Mesothelial cell of epicardium (in vitro differentiated cells): Measurements from ENCODE around the gene SORL1. TPM values are rescaled to one million over a fixed set of nuclear protein-coding genes. Genes with fewer than 3 reads are reported as not detected.
"Not testable (repeated sequence)": the region's sequence is repeated elsewhere in the genome, so short reads cannot be mapped to it uniquely, and the experiment has no call there.

Source experiments
- DNase-seq, 2 experiments: peaks; one replicate each; pipeline ENCODE4 v3.0.0; 2021; ENCODE audit warnings: low spot score in 2 of 2; ENCODE audit not compliant: unreplicated experiment in 2 of 2
- H3K27ac Mint-ChIP-seq: 2 replicates; pipeline ENCODE4 v1.8.0; 2021; ENCODE audit warnings: mixed read lengths
- H3K27me3 Mint-ChIP-seq: 2 replicates; pipeline ENCODE4 v1.8.0; 2021; ENCODE audit warnings: low read depth, mixed read lengths
- H3K36me3 Mint-ChIP-seq: 2 replicates; pipeline ENCODE4 v1.8.0; 2021; ENCODE audit warnings: mixed read lengths
- H3K4me1 Mint-ChIP-seq: 2 replicates; pipeline ENCODE4 v1.8.0; 2021; ENCODE audit warnings: mixed read lengths
- H3K4me3 Mint-ChIP-seq: 2 replicates; pipeline ENCODE4 v1.8.0; 2021; ENCODE audit warnings: mild to moderate bottlenecking, moderate library complexity, mixed read lengths
- H3K9me3 Mint-ChIP-seq: 2 replicates; pipeline ENCODE4 v1.8.0; 2021; ENCODE audit warnings: mixed read lengths
- total RNA-seq: library from RNA; stranded (reverse); gene quantifications from 3 replicates; pipeline ENCODE4 v1.2.1, GENCODE V29; 2021
- TF ChIP-seq, protein P1 (sequence below): fragments of 200-600 bp; sonication (generic); IDR thresholded peaks from one replicate; pipeline ENCODE4 v1.5.0; 2021; ENCODE audit warnings: antibody characterized with exemption; ENCODE audit not compliant: unreplicated experiment

SORL1 gene
- total RNA-seq, 1 donor from 2014 or later = 32.8 TPM

DNA sequence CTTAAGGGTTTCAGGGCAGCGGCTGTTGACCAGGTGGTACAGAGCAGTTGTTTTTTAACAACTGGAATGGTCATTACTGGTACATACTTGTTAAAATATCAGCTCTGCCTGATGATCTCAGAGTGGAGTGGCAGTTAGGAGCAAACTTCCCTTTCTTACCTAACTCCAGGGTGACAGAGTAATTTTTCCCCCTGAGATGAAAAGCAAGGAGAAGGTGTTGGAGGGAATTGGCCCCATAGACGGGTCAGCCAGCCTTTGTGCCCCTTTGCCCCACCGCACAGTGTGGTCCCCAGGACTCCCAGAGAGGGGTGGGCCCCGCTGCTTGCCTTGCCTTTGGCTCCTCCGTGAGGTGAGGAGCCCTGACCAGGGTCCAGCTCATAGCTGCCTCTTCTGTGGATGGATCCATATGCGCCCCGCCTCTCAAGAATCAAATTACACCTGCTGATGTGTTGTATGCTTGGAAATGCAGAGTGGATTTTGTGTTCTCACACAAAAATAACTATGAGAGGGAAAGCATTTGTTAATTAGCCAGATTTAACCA, 27.7 kb downstream of the SORL1 start:
- H3K4me3 Mint-ChIP-seq = no peak overlapping the region
- DNase-seq = no peak
- peaks cover 21% of the 10 kb centered on the region for H3K4me1 Mint-ChIP-seq

DNA sequence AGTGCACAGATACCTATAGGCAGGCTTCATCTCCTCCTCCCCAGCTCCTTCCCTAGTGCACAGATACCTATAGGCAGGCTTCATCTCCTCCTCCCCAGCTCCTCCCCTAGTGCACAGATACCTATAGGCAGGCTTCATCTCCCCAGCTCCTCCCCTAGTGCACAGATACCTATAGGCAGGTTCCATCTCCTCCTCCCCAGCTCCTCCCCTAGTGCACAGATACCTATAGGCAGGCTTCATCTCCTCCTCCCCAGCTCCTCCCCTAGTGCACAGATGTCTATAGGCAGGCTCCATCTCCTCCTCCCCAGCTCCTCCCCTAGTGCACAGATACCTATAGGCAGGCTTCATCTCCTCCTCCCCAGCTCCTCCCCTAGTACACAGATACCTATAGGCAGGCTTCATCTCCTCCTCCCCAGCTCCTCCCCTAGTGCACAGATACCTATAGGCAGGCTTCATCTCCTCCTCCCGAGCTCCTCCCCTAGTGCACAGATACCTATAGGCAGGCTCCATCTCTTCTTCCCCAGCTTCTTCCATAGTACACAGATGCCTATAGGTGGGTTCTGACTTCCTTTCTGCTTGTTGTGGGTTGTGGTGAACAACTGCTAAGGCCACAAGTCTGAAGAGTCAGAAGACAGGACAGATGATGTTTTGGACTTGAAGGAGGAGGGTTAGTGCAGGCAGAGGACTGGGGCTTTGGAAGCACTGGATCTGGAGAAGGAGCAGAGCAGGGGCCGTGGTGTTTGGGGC, 29.5 kb downstream of the SORL1 start:
- H3K27me3 Mint-ChIP-seq, H3K9me3 Mint-ChIP-seq, DNase-seq, H3K36me3 Mint-ChIP-seq, H3K4me3 Mint-ChIP-seq, H3K27ac Mint-ChIP-seq: not testable (repeated sequence)
- H3K4me1 Mint-ChIP-seq = peaks cover 21% of the 10 kb centered on the region

More for the DNA sequence above, 27.7 kb downstream of the SORL1 start:
- Mint-ChIP-seq H3K27me3 (no peaks in the 10 kb centered on the region), H3K36me3 (no peaks in the 10 kb centered on the region), H3K27ac (no peak overlapping the region), H3K9me3 (no peaks in the 10 kb centered on the region)
- TF ChIP-seq, protein P1, sequence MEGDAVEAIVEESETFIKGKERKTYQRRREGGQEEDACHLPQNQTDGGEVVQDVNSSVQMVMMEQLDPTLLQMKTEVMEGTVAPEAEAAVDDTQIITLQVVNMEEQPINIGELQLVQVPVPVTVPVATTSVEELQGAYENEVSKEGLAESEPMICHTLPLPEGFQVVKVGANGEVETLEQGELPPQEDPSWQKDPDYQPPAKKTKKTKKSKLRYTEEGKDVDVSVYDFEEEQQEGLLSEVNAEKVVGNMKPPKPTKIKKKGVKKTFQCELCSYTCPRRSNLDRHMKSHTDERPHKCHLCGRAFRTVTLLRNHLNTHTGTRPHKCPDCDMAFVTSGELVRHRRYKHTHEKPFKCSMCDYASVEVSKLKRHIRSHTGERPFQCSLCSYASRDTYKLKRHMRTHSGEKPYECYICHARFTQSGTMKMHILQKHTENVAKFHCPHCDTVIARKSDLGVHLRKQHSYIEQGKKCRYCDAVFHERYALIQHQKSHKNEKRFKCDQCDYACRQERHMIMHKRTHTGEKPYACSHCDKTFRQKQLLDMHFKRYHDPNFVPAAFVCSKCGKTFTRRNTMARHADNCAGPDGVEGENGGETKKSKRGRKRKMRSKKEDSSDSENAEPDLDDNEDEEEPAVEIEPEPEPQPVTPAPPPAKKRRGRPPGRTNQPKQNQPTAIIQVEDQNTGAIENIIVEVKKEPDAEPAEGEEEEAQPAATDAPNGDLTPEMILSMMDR = no peak

DNA sequence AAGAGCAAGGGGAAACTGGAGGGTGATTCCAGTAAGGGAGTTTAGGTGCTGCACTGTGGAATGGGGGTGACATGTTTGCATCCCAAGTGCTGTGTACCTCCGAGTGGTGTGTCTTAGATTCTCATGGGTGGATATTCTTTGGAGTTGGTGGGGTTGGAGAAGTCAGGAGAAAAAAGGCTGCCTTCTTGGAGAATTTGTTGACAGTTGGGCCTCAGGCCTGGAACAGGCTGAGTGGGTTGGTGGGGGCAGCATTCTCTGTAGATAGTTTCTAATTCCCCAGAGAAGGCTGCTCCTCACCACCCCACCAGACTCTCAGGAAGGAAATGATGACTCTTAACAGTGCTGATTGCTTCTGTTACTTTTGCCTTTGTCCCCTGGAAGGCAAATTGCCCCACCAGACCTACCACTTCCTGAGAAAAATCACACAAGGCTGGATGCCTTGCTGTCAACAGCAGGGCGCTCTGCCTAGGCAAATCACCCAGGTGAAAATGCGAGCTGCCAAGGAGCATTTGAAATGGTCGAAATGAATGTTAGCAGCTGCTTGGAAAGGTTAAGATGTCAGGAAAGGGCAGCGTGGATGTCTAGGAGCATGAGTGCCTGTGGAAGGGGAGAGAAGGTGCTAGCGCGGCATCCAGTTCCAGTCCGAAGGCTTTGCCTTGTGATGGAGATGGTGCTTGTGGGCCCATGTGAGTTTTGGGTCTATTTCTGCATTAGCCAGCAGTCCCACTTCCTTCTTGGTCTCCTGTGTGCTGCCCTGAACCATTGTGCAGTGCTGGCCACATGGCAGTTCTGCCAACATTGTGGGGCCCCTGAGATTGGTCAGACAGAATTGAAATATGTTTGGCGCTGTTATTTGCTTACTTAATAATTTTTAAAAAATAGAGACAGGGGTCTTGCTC, 30.4 kb downstream of the SORL1 start:
- Mint-ChIP-seq H3K27ac (no peak overlapping the region), H3K27me3 (no peaks in the 10 kb centered on the region), H3K4me3 (no peak overlapping the region), H3K36me3 (no peaks in the 10 kb centered on the region), H3K9me3 (no peaks in the 10 kb centered on the region), H3K4me1 (peaks cover 21% of the 10 kb centered on the region)
- DNase-seq = no peak
- TF ChIP-seq, protein P1 = no peak

DNA sequence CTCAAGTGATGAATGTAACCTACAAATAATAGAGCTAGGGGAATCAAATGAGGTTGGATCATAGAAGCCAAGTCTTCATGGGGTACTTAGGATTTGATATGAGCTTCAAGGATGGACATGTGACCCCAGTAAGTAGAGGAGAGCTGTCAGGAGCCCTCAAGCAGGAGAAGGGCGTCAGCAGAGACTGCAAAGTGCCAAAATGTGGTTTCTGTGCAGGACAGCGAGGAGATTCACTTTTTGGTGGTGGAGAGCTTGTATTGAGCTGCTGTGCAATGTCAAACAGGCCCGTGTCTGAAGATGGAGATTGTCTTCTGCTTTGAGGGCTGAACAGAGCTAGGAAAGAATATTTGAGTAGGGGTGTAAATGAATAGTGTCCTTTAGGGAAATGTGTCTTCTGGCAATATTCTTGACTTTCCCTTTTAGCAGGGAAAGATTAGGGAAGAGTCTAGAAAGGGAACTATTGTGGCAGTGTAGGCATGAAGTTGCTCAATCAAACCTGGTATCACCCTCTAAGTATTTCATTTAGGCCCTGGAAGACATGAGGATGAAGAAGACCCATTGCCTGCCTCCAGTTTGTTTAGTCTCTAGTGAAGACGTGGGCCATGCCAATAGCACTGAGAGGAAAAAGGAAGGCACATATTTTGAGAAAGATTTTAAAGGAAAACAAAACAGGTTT, 31.8 kb downstream of the SORL1 start:
- Mint-ChIP-seq H3K9me3 (no peaks in the 10 kb centered on the region), H3K36me3 (peaks cover 7% of the 10 kb centered on the region), H3K27ac (no peak overlapping the region), H3K4me1 (peaks cover 19% of the 10 kb centered on the region), H3K27me3 (no peaks in the 10 kb centered on the region), H3K4me3 (no peak overlapping the region)
- TF ChIP-seq, protein P1 = no peak
- DNase-seq = no peak

DNA sequence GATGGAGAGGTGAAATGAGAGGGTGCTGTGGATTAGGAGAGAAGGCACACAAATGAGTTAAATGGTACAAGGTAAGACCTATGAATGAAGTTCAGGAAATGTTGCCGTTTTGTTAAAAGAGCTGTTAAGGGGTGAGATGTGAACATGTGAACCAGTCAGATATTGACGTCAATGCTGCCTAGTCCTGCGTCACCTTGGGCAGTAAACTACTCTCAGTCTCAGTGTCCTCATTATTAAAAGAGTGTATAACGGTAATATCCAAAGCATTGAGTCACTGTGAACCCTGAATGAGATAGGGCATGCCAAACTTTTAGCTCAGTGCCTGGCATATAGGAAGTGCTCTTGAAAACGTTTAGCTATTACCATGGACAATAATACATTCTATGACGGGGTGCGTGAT, 33.1 kb downstream of the SORL1 start:
- Mint-ChIP-seq H3K27me3 (no peaks in the 10 kb centered on the region), H3K9me3 (no peaks in the 10 kb centered on the region), H3K27ac (no peak overlapping the region), H3K4me1 (peaks cover 12% of the 10 kb centered on the region), H3K4me3 (no peak overlapping the region), H3K36me3 (peaks cover 18% of the 10 kb centered on the region)
- TF ChIP-seq, protein P1 = no peak
- DNase-seq = no peak
